GM21576 (cell line): ENCODE data around the gene LARGE1.

Experiments
- ATAC-seq: cut with Tn5 transposase; IDR thresholded peaks from one replicate; pipeline ENCODE4 v1.9.1; 2021; ENCODE audit warnings: mild to moderate bottlenecking, moderate library complexity; ENCODE audit not compliant: unreplicated experiment

LARGE1 gene

DNA sequence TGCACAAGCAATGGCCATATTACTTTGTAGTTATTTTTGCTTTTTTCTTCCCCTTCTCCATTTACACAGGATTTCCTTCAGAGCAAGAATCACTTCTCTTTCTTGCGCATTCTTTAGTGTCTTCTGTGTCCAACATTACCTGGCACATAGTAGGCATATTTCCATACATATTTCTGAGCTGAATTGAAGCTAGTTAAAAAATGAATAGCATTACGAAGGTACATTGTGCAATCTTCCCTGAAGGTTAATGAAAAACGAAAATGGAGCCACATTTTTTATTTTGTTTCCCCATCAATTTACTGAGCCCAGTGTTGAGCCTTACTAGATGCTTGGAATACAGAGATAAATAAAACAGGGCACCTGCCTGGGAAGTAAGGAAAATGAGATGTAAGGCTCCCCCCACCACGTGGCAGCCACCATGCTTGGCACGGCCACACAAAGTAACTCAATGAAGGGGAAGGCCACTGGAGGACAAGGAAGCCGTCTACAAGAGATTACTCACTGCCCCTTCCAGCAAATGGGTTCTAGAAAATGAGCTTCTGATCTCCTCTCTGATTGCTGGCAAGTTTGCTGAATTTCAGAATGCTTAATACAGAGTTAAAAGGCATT lies 381.9 kb downstream of the LARGE1 start:
- ATAC-seq = no peak

DNA sequence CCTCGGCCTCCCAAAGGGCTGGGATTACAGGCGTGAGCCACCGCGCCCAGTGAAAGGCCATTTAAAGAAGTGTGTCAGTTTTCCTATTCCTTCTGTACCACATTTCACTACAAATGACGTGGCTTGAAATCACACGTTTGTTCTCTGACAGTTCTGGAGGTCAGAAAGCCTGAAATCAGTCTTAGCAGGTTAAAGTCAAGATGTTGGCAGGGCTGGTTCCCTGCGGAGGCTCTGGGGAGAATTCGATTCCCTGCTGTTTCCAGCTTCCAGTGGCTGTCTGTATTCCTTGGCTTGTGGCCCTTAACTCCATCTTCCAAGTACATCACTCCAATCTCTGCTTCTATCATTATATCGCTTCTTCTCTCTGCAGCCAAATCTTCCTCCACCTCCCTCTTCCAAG lies 383.2 kb downstream of the LARGE1 start:
- ATAC-seq = no peak

GRCh38 chr22:33535937-33536875 lies 384.1 kb downstream of the LARGE1 start:
- no peak for ATAC-seq

DNA sequence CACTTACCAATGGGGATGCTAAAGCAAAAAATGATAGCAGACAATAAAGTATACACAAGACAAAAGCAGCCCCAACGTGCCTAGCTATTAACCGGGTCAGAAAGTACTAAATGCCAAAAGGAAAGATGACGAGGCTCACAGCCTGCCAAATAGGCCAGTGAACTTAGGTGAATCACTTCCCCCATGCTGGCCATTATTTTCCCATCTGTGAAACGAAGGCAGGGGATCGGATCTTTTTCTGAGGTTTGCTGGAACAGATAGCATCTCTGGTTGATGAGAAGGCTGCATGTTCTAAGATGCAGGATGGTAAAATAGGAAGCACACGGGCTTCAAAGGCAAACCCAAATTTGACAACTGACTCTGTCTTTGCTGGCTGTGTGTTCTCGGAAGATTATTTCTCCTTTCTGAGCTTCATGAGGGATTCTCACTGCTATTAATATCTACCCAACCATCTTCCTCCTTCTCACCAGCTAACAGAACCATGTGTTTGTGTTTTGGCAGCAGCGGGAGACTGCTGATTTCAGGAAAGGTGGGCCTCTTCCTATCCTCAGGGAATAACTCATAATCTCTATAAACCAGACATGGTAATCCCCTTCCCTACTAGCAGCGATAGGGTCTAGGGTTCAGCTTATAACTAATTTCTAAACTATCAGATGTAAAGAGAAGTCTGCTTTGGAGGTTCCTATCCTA lies 390.7 kb downstream of the LARGE1 start:
- ATAC-seq = no peak

- ATAC-seq = no peak
Observed at GRCh38 chr22:33528183-33528582, 392.1 kb downstream of the LARGE1 start.

- no peak for ATAC-seq
Observed at GRCh38 chr22:33526434-33527107, 393.7 kb downstream of the LARGE1 start.

DNA sequence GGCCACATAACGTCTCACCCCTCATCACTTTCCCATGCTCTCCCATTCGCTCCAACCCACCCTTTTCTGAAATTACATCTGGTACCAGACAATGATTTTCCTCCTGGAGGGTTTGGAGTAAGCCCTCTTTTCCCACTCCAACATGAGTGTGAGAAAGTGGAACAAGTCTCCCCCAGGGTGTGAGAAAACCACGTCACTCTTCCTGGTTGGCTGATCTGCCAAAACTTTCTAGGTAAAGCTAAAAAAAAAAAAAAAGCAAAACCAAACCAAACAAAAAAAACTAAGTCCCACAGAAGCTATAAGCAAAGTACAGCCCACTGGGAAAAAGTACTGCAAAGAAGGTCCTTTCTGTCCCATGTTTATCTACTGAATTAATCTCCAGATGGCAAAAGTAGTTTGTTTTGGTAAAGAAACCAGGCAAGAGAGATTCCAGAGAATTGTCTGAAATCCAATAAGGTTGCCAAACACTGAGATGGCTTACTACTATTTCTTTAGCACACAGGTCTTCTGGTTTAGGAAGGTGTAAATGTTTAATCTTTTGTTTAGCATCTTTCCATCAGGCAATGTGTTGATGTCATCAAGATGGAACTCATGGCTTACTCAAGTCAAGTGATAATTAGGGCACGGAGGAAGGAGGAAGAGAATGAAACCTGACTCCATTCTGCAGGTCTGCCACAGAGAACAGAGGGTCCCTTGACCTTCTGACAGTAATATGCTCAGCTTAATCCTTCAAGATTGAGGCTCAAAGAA lies 395.6 kb downstream of the LARGE1 start:
- no peak for ATAC-seq

DNA sequence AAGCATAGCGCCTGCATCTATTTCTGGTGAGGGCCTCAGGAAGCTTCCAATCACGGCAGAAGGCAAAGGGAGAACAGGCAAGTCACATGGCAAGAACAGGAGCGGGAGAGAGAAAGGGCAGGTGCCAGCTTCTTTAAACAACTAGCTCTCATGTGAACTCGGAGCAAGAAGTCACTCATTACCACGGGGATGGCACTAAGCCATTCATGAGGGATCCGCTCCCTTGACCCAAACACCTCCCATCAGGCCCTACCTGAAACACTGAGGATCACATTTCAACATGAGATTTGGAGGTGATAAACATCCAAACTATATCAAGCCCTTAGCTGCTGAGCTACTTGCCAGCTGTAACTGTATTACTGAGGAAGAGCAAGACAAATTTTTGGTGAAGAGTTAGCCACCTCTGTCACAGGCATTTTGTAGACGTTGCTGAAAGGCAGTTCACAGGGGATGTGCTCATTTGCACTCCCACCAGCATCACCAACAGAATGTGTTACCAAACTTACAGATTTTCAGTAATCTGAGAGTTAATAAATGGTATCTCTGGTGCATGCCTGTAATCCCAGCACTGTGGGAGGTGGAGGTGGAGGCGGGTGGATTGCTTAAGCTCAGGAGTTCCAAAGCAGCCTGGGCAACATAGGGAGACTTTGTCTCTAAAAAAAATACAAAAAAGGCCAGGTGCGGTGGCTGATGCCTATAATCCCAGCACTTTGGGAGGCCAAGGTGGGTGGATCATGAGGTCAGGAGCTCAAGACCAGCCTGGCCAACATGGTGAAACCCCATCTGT lies 398.2 kb downstream of the LARGE1 start:
- no peak for ATAC-seq

DNA sequence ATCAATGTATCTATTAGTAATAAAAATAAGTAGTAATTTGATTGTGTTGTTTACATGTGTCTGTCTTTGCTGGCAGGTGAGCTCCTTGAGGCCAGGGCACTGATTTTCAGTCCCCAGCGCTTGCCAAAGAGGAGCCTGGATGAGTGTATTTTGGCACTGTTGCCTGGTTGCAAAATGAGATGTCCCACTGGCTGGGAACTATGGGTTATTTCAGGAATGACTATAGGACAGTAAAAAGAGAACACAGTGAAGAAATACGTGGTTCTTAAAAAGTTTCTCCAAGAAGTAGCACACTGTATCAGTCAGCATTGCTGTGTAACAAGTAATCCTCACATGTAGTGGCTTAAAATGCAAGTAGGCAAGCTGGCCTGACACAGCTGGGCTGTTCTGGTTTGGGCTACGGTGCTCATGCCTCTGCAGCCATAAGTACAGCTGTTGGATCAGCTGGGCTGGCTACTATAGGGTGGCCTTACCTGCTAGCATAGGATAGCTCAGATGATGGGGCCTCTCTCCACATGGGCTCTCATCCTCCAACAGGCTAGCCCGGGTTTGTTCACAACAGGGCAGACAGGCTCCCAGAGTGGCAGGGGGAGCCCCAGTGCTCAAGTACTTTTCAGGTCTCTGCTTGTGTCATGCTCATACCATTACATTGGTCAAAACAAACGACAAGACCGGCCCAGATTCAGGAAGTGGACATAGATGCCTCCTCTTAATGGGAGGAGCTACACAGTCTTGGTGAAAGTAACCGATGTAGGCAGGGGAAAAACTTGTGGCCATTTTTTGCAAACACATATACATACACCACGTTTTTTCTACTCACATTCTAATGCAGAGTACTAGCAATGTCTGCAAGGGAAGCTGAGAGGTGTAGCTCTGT lies 399.1 kb downstream of the LARGE1 start:
- no peak for ATAC-seq

- ATAC-seq = no peak
Observed at GRCh38 chr22:33519974-33520903, 400.0 kb downstream of the LARGE1 start.

DNA sequence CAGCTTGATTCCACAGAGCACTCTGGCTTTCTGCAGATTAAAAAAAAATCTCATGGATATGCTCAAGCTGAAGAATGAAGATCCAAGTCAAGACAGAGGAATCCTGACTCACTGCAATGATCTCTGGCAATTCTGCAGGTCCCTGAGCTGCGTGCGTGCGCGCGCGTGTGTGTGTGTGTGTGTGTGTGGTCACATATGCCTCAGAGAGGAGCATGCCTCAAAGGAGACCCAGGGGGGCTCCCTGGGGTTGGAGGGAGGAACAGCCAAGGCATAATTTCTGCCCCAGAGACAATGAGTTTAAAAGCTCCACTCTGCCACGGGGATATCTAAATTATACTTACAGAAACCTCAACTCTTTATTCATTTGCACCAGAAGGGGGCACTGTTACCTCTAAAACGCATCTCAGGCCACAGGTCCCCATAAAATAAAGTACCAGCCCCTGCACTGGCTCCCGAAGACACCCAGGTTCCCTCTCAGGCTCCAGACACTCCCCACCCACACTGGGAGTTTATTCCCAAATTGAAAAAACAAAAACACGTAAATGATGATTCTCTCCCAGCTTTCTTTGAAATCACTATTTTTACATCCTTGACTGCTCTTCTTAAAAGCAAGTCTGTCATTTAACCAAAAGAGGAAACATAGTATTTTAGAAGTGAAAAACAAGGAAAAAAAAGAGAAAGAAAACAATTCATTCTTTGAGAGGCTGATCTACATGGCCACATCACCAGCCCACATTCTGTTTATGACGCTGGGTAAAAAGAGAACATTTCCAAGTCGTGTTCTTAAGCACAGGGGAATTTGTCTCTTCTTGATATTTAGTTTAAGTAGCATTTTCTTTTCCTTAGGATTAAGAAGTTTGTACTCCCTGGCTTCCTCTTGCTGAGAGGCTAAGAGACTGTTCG lies 401.0 kb downstream of the LARGE1 start:
- no peak for ATAC-seq

GRCh38 chr22:33518405-33518804 lies 401.9 kb downstream of the LARGE1 start:
- ATAC-seq = no peak

DNA sequence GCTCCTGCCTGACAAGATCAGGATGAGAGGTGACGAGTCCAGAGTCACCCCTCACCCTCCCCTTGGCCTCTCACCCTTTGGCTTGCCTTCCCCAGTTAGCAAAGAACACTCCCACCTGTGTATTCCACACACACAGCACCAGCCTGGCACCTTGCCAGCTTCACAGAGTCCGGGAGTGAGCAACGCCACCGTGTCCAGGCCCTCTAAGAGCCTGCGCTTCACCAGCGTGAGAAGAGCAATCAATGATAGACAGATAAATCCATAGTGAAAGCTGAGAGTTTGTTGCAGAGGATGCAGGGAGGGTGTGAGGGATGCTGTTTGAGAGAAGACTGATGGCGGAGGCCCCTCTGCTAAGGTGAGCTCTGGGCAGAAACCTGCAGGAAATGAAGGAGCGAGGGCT lies 404.5 kb downstream of the LARGE1 start:
- ATAC-seq = no peak

DNA sequence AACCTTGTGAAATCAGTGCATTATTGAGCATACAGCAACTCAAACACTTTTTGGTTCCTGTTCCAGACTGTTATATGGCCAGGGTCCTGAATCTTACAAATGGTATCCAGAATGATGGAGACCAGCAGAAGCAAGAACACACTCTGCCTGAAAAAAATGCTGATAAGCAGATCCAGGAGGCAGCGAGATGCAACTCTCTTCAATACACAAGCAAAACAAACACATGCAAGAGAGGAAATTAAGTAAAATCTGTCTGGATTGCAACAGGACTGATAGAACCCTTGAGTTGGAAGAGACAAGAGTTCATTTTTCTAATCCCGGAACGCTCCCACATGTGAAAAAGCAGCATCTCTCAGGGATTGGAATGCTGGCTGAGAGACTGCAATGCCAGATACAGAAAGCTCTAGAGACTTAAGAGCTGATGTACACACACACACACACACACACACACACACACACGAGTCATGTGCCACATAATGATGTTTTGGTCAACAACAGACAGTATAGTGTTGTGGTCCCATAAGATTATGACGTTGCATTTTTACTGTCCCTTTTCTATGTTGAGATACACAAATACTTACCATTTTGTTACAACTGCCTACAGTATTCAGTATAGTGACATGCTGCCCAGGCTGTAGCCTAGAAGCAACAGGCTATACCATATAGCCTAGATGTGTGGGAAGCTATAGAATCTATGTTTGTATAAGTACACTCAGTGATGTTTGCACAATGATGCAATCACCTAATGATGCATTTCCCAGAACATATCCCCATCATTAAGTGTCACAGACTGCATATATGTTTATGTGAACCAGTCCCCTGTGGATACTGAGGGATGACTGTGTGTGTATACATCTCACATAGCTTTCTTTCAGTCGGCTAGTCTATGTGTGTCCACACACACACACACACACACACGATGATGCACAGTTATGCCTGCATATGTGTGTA lies 406.6 kb downstream of the LARGE1 start:
- no peak for ATAC-seq

DNA sequence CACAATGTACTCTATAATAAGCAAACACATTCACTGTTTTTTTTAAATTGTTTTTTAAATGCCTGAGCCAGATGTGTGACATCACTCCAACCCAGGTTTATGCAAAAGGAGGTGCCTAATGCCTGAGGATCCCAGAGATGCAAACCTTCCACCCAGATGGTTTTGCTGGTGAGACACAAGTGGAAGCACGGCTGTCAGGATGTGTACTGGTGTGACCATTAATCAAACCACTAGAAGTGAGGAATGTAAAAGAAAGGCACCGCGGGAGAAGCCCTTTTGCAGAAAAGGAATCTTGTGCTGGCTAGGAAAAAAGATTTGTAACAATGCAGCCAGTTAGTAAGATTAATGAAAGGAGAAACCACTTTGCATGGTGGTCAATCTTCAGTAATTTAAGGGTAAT lies 407.4 kb downstream of the LARGE1 start:
- no peak for ATAC-seq
